GM21360 (cell line): ENCODE measurements around the gene RPS10.

Source experiments
- ATAC-seq: cut with Tn5 transposase; IDR thresholded peaks from one replicate; pipeline ENCODE4 v1.9.1; 2021; ENCODE audit warnings: mild to moderate bottlenecking, moderate library complexity; ENCODE audit not compliant: unreplicated experiment

The RPS10 gene

DNA sequence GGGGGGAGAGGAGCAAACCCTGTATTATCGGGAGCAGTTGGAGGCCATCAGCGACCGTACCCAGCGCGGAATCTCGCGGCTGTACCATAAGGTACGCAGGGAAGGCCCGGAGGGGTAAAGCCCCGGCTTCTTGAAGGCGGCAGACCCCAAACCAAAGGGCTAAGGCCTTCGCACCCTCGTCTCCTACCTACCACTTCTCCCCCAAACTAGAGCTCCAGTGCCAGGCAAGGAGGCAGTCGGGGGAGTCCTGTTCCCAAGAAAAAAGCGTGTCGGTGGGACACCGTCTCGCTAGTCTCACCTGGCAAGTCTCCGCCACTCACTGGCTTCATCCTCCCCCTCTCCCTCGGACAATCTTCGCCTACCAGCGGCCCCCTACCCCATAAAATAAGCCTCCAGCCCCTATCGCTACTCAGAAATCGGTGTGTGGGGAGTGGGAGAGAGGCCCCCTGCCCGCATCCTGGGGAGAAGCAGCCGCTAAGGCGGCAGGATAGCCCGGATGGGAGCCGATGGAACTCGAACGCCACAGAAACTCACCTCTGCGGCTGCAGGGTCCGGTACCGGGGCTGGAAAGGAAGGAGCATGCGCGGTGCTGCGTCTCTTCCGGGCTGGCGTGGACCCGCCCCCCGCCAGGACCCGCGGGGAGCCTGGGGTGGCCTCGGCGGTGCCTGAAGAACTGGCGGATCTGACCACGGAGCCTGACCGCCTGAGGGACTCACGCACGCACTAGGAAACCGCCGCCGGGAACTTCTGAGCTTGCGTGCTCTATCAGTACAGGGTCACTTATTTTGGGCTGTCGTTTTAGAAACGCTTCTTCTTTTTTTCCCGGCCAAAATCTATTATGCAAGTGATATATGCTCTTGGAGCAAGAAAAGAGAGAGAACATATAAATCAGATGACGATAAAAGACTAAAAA, at the start of gene RPS10:
RPS10 (minus strand) TSS at position 572 of the 913 bp plus-strand sequence. CDS start 848 bp downstream, outside the sequence.
- ATAC-seq, result peak; percentile 81

DNA sequence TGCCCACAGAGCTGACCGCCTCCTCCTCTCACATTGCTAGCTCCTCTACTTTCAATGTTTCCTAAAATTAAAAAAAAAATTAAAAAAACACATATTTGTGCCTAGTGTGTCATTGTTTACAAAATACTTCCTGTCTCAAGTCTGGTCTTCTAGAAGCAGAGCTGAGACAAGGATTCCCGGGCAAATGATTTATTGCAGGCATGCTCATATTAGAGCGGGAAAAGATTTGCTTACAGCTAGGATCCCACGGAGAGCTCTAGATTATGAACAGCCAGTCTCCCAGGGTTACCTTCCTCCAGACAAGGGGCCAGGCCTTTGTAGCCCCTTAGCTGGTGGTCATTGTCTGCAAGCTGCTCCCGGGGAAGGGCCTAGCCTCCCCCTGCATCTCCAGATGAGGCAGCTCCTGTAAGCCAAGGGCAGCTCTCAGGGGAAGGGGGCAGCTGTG, 49.4 kb upstream of the RPS10 start:
- ATAC-seq, result no peak

DNA sequence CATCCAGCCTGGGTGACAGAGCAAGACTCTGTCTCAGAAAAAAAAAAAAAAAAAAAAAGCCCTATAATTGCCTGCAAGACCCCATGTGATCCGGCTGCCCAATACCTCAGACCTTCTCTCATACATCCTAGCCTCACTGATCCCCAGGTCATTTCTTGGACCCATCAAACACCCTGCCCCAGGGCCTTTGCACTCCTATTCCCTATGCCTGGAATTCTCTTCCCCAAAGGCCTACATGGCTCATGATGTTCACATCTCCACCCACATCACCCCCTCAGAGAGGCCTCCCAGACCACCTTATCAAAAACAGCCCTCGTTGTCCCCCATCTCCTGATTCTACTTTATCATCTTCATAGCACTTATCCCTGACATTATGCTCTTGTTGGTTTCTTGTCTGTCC, 48.9 kb upstream of the RPS10 start:
- no peak for ATAC-seq

DNA sequence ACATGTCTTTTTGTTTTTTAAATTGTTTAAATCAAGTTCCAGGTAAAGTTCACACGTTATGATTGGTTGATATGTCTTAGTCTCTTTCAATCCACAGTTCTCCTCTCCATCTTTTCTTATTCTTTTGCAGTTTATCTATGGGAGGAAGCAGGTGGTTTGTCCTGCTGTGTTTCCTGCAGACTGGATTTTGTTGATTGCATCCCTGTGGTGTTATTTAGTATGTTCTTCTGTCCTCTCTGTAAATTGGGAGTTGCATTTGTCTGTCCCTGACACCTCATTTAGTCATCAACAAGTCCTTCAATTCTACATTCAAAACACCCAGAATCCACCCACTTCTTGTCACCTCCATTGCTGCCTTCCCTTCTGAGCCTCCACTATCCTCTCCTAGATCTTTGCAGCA, 48.1 kb upstream of the RPS10 start:
- ATAC-seq, result no peak

DNA sequence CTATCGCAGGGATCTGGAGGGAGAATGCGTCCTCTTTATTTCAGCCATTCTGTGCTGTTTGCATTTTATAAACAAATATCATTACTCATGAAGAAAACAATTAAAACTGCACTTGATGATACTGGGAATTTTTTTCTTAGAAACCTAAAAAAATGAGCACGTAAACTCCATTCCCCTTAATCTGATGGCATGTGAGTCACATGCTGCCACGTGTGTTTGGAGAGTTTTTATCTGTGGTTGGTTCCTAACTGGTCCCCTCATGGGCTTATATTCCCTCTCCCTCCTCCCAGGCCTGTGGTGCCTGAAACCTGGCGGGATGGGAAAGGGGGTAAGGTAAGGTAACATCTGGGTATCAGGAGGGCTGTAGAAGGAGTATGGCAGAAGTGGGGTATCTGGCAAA, 46.6 kb upstream of the RPS10 start:
- no peak for ATAC-seq

DNA sequence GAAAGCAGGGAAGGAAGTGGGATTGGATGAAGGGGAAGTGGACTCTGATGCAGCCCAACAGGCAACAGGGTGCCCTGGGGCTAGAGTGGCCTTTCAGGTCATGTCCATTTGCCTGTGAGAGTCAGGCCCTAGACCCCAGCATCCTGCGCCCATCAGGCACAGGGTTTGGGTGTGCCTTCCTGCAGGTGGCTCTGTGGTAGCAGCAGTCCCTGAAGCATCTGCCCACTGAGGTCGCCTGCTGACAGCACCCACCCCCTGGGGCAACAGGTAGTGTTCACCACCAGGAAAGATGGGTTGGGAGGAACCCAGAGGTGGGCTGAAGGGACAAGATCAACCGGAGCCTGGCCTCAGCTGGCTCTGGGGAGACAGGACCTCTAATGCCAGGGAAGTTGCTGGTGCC, 43.6 kb upstream of the RPS10 start:
- no peak for ATAC-seq

DNA sequence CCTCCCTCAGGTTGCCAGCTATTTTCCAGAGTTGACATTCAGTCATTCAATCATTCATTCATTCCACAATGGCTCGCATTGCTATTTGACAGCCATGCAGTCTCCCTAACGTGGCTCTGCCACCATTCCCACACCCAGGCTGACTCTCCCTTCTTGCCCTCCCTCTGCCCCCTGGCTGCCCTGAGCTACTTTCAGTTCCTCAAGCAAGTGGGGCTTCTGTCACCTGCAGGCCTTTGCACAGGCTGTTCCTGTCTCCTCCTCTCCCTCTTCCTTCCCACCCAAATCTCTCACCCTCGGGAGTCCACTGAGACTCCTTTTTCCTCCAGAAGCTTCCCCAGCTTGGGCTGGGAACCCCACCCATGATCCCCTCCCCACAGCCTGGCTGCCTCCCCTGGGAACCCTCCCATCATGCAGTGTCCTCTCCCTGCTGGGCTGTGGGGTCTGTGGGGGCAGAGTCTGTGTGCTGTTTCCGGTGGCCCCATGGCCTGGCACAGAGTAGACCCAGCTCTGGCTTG, 42.6 kb upstream of the RPS10 start:
- no peak for ATAC-seq

DNA sequence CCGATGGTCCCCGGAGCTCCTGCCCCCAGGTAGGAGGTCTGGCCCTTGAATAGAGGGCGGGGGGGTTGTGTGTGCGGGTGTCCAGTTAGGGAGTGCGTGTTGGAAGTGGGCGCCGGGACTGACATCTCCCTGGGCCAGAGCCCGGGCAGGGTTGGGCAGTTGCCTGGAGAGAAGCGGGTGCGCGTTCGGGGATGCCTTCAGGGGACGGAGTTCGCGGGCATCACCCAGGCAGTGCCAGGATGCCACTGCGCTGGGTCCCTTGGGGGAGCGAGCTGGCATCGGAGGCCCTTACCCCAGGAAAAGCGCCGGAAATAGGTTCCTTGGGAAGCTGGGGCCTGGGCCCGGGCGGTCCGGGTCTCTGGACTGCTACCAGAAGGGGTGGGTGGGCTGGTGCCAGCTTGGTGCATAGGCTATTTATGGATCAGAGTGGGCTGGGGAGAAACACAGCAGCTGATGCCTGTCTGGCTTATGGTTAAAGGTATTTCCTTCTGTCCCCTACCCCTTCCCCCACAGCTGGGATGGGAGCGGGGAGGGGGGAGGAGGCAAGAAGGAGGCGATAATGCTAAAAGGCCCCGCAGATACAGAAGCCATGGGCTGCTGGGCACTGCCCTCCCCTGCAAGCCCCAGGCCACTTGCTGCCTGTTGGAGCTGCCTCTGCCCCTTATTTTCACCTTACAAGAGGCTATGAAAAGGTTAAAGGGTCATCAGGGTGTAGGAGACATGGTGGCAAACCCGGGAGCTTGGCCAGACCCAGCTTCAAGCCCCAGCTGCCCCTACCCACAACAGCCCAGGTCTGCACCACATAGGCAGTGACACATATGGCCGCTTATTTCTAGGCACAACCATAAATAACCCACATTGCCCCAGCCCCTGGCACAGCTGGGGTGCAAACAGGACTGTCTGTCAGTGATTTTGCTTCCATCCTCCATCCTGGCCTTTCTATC, 40.6 kb upstream of the RPS10 start:
- no peak for ATAC-seq

DNA sequence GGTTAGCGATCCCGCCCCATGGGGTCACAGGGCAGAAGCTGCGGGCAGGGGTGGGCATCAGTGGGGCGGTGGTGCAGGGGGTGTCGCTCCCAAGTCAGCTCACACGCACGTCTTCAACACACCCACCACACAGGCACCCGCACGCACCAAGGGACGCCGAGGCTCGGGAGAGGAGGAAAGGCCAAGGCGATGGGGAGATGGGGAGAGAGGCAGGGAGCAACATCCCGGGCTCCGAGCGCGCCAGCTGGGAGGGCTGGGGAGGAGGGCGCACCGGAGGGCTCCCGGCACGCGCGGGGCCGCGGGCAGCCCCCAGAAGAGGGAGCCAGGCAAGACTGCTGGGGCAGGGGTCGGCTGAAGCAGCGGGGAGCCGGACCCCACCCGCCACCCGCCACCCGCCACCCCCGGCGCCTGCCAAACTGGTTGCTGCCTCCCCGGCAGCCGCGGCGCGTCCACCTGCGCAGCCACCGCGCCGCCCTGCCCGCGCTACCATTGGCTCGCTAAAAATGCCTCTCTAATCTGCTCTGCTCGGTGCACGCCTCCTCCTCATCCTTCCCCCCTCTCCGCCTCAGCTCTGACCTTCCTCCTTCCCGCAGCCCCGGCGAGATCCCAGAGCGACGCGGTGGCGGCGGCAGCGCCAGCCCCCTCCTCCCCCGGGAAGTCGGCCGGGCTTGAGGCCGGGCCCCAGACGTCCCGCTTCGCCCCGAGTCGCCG, 39.8 kb upstream of the RPS10 start, which contains the start of gene PACSIN1:
PACSIN1 (plus strand) TSS at position 546 of the 711 bp plus-strand sequence. CDS start 60,230 bp downstream, outside the sequence.
- no peak for ATAC-seq

DNA sequence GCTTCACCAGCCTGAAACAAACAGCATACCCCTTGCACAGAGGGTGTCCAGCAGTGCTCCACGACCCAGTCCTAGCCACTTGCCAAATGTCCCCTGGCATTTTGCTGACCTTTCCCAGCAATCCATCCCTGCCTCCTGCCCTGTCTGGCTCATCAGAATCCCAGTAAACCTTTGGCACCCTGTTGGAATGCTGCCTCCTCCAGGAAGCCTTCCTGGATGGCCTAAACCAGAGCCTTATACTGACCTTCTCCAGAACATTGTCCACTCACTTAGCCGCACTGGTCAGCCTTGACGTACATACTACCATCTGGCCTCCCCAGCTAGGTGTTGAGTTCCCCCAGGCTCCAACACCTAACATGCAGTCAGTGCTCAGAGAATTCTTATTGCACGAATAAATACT, 38.0 kb upstream of the RPS10 start:
- no peak for ATAC-seq

DNA sequence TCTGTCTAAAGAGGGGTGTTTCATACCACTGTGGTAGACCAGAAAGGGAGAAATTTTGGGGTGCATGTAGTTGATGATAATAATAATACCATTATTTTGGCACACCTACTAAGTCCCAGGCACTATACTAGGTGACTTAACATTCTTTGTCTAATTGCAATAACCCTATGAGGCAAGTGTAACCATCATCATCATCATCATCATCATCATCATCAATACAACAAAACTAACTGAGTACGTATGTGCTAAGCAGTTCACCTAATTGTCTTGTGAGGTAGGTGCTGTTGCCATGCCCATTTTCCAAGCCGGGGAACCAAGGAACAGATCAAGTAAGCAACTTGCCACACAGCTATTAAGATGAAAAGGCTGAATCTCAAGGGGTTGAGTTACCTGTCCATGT, 37.4 kb upstream of the RPS10 start:
- ATAC-seq, result no peak

DNA sequence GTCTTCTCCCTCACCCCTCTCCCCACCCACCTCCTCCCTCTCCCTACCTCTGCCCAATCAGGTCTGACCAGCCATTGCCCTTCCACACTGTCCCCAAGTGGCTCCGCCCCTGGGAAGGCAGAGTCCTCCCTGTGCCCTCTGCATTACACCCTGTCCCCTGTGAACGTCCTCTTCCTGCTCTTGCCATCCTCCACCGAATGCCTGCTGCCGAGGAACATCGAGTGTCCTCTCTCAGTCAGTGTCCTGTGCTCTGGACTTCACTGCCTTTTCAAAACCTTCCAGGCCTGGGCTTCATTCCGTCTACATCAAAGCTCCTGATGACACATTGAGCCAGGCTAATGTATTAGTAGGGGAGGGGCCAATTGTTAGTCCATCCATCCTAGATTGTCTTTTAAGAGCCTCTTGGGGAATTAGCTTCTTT, 36.7 kb upstream of the RPS10 start:
- ATAC-seq, result no peak

DNA sequence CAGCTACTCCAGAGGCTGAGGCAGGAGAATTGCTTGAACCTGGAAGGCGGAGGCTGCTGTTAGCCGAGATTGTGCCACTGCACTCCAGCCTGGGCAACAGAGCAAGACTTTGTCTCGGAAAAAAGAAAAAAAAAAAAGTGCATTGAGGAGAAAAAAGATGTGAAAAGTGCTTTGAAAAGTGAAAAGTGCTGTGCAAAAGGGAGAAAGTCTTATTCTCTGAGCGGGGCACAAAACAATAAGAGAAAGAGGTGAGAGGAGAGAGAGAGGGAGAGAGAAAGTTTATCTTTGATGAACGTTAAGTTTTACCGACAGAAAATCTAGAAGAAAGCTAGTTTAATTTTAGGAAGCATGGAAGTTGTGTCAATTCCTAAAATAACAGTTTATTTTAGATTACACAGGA, 36.1 kb upstream of the RPS10 start:
- ATAC-seq, result no peak

DNA sequence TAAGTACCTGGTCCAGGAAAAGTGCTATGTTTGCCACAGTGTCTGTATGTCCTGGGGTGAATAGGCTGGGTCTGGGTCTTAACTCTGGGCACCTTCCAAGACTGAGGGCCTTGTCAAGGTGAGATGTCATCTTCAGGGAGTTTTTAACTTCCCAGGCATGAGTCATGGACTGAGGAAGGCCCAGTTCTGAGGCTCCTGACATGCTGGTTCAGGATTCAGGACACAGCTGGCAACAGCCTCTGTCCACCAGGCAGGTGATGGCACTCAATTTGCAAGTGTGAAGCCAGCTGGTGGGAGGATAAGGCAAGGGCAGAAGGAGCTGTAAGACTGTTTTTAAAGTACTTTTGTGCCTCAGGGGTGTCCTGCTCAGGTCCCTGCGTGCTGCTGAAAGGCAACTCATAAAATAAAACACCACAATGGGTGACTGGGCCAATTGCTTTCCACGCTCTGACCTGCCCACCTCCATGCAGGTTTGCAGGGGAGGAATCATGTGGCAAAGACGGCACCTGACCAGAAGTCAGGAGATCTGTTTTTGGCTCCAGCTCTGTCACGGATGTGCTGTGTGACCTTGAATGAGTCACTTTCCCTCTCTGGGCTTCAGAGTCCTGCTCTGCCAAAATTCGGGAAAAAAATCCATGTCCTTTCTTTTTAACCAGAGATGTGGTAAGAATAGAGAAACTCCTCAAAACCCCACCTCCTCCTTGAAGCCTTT, 35.1 kb upstream of the RPS10 start:
- ATAC-seq, result no peak

DNA sequence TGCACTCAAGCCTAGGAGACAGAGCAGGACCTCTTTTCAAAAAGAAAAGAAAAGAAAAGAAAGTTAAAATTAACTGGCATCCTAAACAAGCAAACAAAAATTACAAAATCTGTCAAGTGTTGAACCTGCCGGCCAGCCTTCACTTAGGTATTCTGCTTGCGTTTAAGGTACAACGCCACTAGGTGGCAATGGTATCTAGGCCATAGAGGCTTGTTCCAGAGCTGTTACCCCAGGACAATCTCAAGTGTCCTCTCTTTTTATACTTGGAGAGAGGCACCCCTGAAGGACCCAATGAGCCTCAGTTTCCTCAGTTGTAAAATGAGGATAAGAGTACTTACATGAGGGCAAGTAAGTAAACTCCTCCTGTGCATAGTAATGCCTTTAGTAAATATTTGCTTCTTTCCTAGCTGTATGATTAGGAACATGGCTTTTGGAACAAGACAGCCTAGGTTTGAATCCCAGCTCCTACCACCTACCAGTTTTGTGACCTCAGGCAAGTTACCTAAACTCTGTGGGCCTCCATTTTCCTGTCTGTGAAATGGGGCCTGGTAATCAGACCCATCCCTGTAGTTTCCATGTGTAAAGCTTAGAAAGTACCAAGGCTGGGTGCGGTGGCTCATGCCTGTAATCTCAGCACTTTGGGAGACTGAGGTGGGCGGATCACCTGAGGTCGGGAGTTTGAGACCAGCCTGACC, 34.2 kb upstream of the RPS10 start:
- ATAC-seq, result no peak

DNA sequence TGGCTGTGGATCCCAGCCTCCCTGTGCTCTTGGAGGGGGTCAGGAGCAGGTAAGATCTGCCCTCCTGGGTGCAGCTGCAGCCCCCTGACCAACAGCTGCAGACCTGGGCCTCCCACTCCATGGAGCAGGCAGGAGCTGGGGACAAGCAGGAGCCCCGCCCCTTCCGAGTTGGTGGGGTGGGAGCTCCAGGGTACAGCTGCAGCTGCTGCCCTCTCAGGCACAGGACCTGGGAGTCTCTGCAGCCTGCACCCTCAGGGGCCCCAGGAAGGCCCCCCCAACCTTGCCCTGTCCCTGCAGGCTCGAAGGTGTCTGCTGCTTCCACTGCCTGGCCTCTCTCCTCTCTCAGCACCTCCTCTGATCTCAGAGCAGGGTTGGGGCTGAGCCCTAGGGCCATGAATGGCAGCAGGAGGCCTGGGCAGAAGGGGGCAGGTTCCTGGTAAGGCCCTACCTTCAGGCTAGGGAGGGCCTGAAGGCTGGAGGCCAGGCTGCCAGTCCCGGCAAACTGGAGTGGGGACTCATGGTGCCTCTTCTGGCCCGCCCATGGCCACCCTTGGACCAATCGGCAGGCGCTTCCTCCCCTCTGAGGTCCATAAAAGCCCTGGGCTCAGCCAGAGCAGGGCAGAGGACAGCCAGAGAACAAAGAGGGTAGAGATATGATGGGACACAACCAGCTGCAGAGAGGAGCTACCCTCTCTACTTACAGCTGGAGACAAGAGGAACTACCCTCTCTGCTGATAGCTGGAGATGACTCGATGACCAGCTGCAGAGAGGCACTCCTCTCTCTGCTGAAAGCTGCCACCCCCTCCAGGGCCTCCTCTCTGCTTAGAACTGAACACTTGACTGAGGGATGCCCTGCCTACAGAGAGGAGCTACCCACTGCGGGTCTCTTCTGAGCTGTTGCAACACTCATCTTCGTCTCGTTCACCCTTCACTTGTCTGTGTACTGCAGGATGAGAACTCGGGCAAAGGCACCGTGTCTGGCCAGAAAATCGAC, 32.2 kb upstream of the RPS10 start:
- no peak for ATAC-seq

DNA sequence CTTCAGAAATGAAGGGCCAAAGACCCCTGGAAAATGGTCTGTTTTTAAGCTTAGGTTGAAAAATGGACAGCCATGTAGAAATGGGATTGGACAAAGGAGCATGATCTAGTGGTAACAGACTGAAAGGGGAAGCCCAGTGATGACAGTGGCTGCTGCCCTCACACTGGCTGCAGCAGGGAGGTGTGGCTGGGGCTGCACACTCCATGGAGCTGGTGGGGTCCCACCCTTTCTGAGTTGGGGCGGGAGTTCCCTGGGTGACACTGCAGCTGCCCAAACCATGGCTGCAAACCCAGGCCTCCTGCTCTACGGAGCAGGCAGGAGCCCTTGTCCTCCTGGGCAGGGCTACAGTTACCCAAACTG, 31.5 kb upstream of the RPS10 start:
- no peak for ATAC-seq

DNA sequence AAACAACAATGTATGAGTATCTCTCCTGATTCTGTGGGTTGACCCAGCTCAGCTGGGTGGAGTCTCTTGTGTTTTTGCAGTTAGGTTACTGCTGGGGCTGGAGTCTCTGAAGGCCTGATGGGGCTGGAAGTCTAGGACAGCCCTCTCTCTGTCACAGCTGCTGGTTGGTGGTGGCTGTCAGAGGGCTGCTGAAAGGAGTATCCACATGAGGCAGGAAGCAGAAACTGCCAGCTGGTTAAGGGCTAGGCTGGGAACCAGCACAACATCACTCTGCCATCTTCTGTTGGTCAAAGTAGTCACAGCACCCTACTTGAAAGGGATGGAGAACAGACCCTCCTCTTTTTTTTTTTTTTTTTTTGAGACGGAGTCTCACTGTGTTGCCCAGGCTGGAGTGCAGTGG, 30.0 kb upstream of the RPS10 start:
- ATAC-seq, result no peak
